ENCODE results near the gene TMEM91. TPM values are rescaled to one million over a fixed set of nuclear protein-coding genes. Genes with fewer than 3 reads are reported as not detected.

The TMEM91 gene
- total RNA-seq, 4 donors from 2014 or later, result 9.7 to 17.2 (median 14.1) TPM

- Histone ChIP-seq H3K27ac (replicated peaks in 1 of 4) (peak overlapping the region; percentile 87 to 95 (median 93)), H3K36me3 (no peaks in the 10 kb centered on the region), H3K27me3 (peaks cover 0 to 6% (median 0%) of the 10 kb centered on the region in 4 donors), H3K4me3 (peak overlapping the region; percentile 80 to 90 (median 88)), H3K9me3 (no peaks in the 10 kb centered on the region), H3K4me1 (peaks cover 20 to 55% (median 51%) of the 10 kb centered on the region in 4 donors)
- intact Hi-C loops (cut with DNase I), result loop anchor here (5.0 kb wide), 2 partner anchors 37 to 73 kb away; partner anchors contain the start of gene B3GNT8
- TF ChIP-seq CTCF (IDR thresholded peaks at IDR 0.05) (peak in 1 of 3 experiments; percentile 1), POLR2A (IDR thresholded peaks at IDR 0.05; ENCODE audit: low read depth) (no peak)
- no peak for DNase-seq (ENCODE audit: extremely low spot score)
- 85% methylated on average over 8 of the region's 23 CpGs for WGBS
Observed at GRCh38 chr19:41354343-41354953, 21.9 kb upstream of the TMEM91 start.

- Histone ChIP-seq H3K27ac (replicated peaks in 1 of 4) (peak overlapping the region in 2 of 4 donors; percentile 1 to 95), H3K9me3 (no peaks in the 10 kb centered on the region), H3K4me1 (peaks cover 17 to 49% (median 45%) of the 10 kb centered on the region in 4 donors), H3K27me3 (peaks cover 0 to 6% (median 0%) of the 10 kb centered on the region in 4 donors), H3K36me3 (no peaks in the 10 kb centered on the region), H3K4me3 (no peak overlapping the region)
- 75% methylated on average over 1 of the region's 1 CpG for WGBS
- DNase-seq (ENCODE audit: extremely low spot score), result no peak
- intact Hi-C loops (cut with DNase I), result no loop called here
- no peak for TF ChIP-seq POLR2AphosphoS5 (IDR thresholded peaks at IDR 0.05)
- no peak for TF ChIP-seq CTCF (IDR thresholded peaks at IDR 0.05)
- no peak for TF ChIP-seq EP300 (IDR thresholded peaks at IDR 0.05)
- no peak for TF ChIP-seq POLR2A (IDR thresholded peaks at IDR 0.05; ENCODE audit: low read depth)
Observed at GRCh38 chr19:41355035-41355434, 21.3 kb upstream of the TMEM91 start.

- Histone ChIP-seq H3K36me3 (no peaks in the 10 kb centered on the region), H3K27me3 (peaks cover 0 to 6% (median 0%) of the 10 kb centered on the region in 4 donors), H3K4me1 (peaks cover 9 to 41% (median 37%) of the 10 kb centered on the region in 4 donors), H3K9me3 (no peaks in the 10 kb centered on the region), H3K27ac (replicated peaks in 1 of 4) (no peak overlapping the region), H3K4me3 (no peak overlapping the region)
- intact Hi-C loops (cut with DNase I), result no loop called here
- no peak for DNase-seq (ENCODE audit: extremely low spot score)
- WGBS, result 54% methylated on average over 3 of the region's 3 CpGs
- TF ChIP-seq CTCF (IDR thresholded peaks at IDR 0.05) (no peak), EP300 (IDR thresholded peaks at IDR 0.05) (no peak), POLR2AphosphoS5 (IDR thresholded peaks at IDR 0.05) (no peak), POLR2A (IDR thresholded peaks at IDR 0.05; ENCODE audit: low read depth) (no peak)
Observed at GRCh38 chr19:41355802-41356201, 20.5 kb upstream of the TMEM91 start.

GRCh38 chr19:41356984-41357739 is 19.2 kb upstream of the TMEM91 start:
- no peak overlapping the region for H3K4me3 ChIP-seq
- peaks cover 9 to 29% (median 24%) of the 10 kb centered on the region in 4 donors for H3K4me1 ChIP-seq
- H3K27me3 ChIP-seq, result peaks cover 0 to 6% (median 0%) of the 10 kb centered on the region in 4 donors
- DNase-seq (ENCODE audit: extremely low spot score), result no peak
- H3K27ac ChIP-seq (replicated peaks in 1 of 4), result no peak overlapping the region
- WGBS, result 74% methylated on average over 11 of the region's 11 CpGs
- H3K36me3 ChIP-seq, result no peaks in the 10 kb centered on the region
- TF ChIP-seq EP300 (IDR thresholded peaks at IDR 0.05), result no peak
- no peak for TF ChIP-seq POLR2A (IDR thresholded peaks at IDR 0.05; ENCODE audit: low read depth)
- TF ChIP-seq CTCF (IDR thresholded peaks at IDR 0.05), result no peak
- no peak for TF ChIP-seq POLR2AphosphoS5 (IDR thresholded peaks at IDR 0.05)
- H3K9me3 ChIP-seq, result no peaks in the 10 kb centered on the region
- intact Hi-C loops (cut with DNase I), result no loop called here

Data from esophagus muscularis mucosa (tissue), 4 donors.